IMR-90 (cell line): ENCODE data around the gene ASIC2. TPM values are rescaled to one million over a fixed set of nuclear protein-coding genes. Genes with fewer than 3 reads are reported as not detected.

ENCODE experiments used
- ATAC-seq: fragments of 200-7000 bp; cut with Tn5 transposase; 2 replicates; pipeline ENCODE4 v1.9.1; 2020; ENCODE audit warnings: low read depth, mild to moderate bottlenecking, moderate library complexity
- BruUV-seq: library from RNA; stranded (reverse); fragments of 400-500 nt; replicated peaks from 2 replicates; lab custom pipeline; 2021; lab: Mats Ljungman, UMichigan
- CTCF ChIA-PET: fragments of 300-600 bp; formaldehyde crosslinking; extraction: SDS; loops from one replicate; lab custom pipeline; 2021; ENCODE audit warnings: antibody characterized with exemption; lab: Yijun Ruan, JAX
- POLR2A ChIA-PET: fragments of 300-600 bp; sonication (Branson Sonifier 250); formaldehyde crosslinking; loops from one replicate; lab custom pipeline; 2022; ENCODE audit warnings: antibody characterized with exemption; ENCODE audit not compliant: unreplicated experiment; lab: Charles Lee
- DNase-seq: peaks from one replicate; pipeline ENCODE4 v3.0.0; 2013
- H2AFZ ChIP-seq: replicated peaks from 2 replicates; pipeline ENCODE3; 2013; ENCODE audit warnings: low read length, mild to moderate bottlenecking; ENCODE audit not compliant: poor library complexity
- H2AK5ac ChIP-seq: 2 replicates; pipeline ENCODE4 v1.6.1; 2013; ENCODE audit warnings: low read depth, low read length, inconsistent platforms
- H2AK9ac ChIP-seq: replicated peaks from 2 replicates; pipeline ENCODE3; 2013; ENCODE audit warnings: mild to moderate bottlenecking, low read depth, low read length, moderate library complexity; ENCODE audit not compliant: poor library complexity
- H2BK120ac ChIP-seq: 2 replicates; pipeline ENCODE4 v1.6.1; 2013; ENCODE audit warnings: low read depth, low read length, inconsistent platforms
- H2BK15ac ChIP-seq: 3 replicates; pipeline ENCODE4 v1.6.1; 2013; ENCODE audit warnings: low read depth, low read length, inconsistent platforms
- H2BK20ac ChIP-seq: 2 replicates; pipeline ENCODE4 v1.6.1; 2013; ENCODE audit warnings: low read depth, mild to moderate bottlenecking, inconsistent platforms, low read length, moderate library complexity
- H2BK5ac ChIP-seq: 2 replicates; pipeline ENCODE4 v1.6.1; 2013; ENCODE audit warnings: mild to moderate bottlenecking, low read depth, low read length, inconsistent platforms; ENCODE audit not compliant: poor library complexity, severe bottlenecking
- H3K14ac ChIP-seq: replicated peaks from 2 replicates; pipeline ENCODE4 v1.6.1; 2013; ENCODE audit warnings: low read depth, low read length, inconsistent platforms
- H3K18ac ChIP-seq: 2 replicates; pipeline ENCODE4 v1.6.1; 2013; ENCODE audit warnings: low read depth, low read length, control low read depth
- H3K23ac ChIP-seq: 2 replicates; pipeline ENCODE4 v1.6.1; 2013; ENCODE audit warnings: low read depth, low read length, inconsistent platforms
- H3K27ac ChIP-seq: 2 replicates; pipeline ENCODE4 v1.5.1; 2013; ENCODE audit warnings: mild to moderate bottlenecking, control low read depth, low read length; ENCODE audit not compliant: insufficient read depth
- H3K27me3 ChIP-seq: 2 replicates; pipeline ENCODE4 v1.6.1; 2013; ENCODE audit warnings: low read length; ENCODE audit not compliant: control insufficient read depth, insufficient read depth
- H3K36me3 ChIP-seq: 2 replicates; pipeline ENCODE4 v1.6.1; 2013; ENCODE audit warnings: low read length, mixed read lengths; ENCODE audit not compliant: control insufficient read depth, insufficient read depth
- H3K4ac ChIP-seq: 2 replicates; pipeline ENCODE4 v1.6.1; 2013; ENCODE audit warnings: low read depth, low read length, inconsistent platforms
- H3K4me1 ChIP-seq: 2 replicates; pipeline ENCODE4 v1.6.1; 2013; ENCODE audit warnings: low read length, mixed read lengths; ENCODE audit not compliant: control insufficient read depth, insufficient read depth
- H3K4me2 ChIP-seq: 2 replicates; pipeline ENCODE4 v1.6.1; 2013; ENCODE audit warnings: low read depth, mild to moderate bottlenecking, control low read depth, low read length, moderate library complexity
- H3K4me3 ChIP-seq: 2 replicates; pipeline ENCODE4 v1.5.1; 2013; ENCODE audit warnings: low read depth, mild to moderate bottlenecking, control low read depth, low read length, moderate library complexity; ENCODE audit not compliant: insufficient read depth
- H3K56ac ChIP-seq: 2 replicates; pipeline ENCODE4 v1.6.1; 2013; ENCODE audit warnings: low read length, inconsistent platforms; ENCODE audit not compliant: insufficient read depth; ENCODE audit errors: extremely low read depth
- H3K79me1 ChIP-seq, 2 experiments: 2 replicates each; pipeline ENCODE4 v1.6.1; 2013; ENCODE audit warnings: low read length in 2 of 2, inconsistent platforms in 1 of 2, low read depth in 1 of 2
- H3K9ac ChIP-seq: 2 replicates; pipeline ENCODE4 v1.6.1; 2013; ENCODE audit warnings: low read depth, low read length, control low read depth
- H3K9me1 ChIP-seq: 2 replicates; pipeline ENCODE4 v1.6.1; 2013; ENCODE audit warnings: low read length, inconsistent platforms; ENCODE audit not compliant: insufficient read depth
- H3K9me3 ChIP-seq: 2 replicates; pipeline ENCODE4 v1.6.1; 2013; ENCODE audit warnings: low read length; ENCODE audit not compliant: control insufficient read depth, insufficient read depth
- H4K20me1 ChIP-seq: 2 replicates; pipeline ENCODE4 v1.6.1; 2013; ENCODE audit warnings: low read length, inconsistent platforms; ENCODE audit not compliant: insufficient read depth
- H4K5ac ChIP-seq: 2 replicates; pipeline ENCODE4 v1.6.1; 2013; ENCODE audit warnings: mild to moderate bottlenecking, low read depth, low read length, control low read depth
- H4K8ac ChIP-seq, 2 experiments: 2 replicates each; pipeline ENCODE4 v1.6.1; 2013; ENCODE audit warnings: low read depth in 2 of 2, low read length in 2 of 2, control low read depth in 1 of 2, inconsistent platforms in 1 of 2
- H4K91ac ChIP-seq: 2 replicates; pipeline ENCODE4 v1.6.1; 2013; ENCODE audit warnings: low read depth, low read length, inconsistent platforms; ENCODE audit not compliant: insufficient read depth
- BHLHE40 ChIP-seq: fragments of 150-350 bp; IDR thresholded peaks from 2 replicates; pipeline ENCODE4 v1.6.1; 2016; ENCODE audit warnings: mild to moderate bottlenecking, low read depth, low read length
- CEBPB ChIP-seq: IDR thresholded peaks from 2 replicates; pipeline ENCODE4 v1.6.1; 2012; ENCODE audit warnings: low read depth, low read length, improper control_type of control experiment
- CHD1 ChIP-seq: IDR thresholded peaks from 2 replicates; pipeline ENCODE4 v1.6.1; 2012; ENCODE audit warnings: low read depth, low read length, improper control_type of control experiment
- CTCF ChIP-seq: conservative IDR thresholded peaks from 2 replicates; pipeline ENCODE4 v1.5.1; 2012; ENCODE audit warnings: mild to moderate bottlenecking, low read depth, low read length, improper control_type of control experiment
- ELK1 ChIP-seq: fragments of 150-350 bp; IDR thresholded peaks from 2 replicates; pipeline ENCODE4 v1.6.1; 2016; ENCODE audit warnings: low read depth, mild to moderate bottlenecking, low read length, moderate library complexity, borderline replicate concordance
- FOS ChIP-seq: fragments of 150-350 bp; IDR thresholded peaks from 2 replicates; pipeline ENCODE4 v1.6.1; 2016; ENCODE audit warnings: low read depth, low read length
- MAFK ChIP-seq: IDR thresholded peaks from 2 replicates; pipeline ENCODE4 v1.6.1; 2012; ENCODE audit warnings: low read depth, low read length, improper control_type of control experiment
- MAZ ChIP-seq: IDR thresholded peaks from 2 replicates; pipeline ENCODE4 v1.6.1; 2012; ENCODE audit warnings: low read depth, mild to moderate bottlenecking, low read length, improper control_type of control experiment, moderate library complexity, borderline replicate concordance
- MXI1 ChIP-seq: IDR thresholded peaks from 2 replicates; pipeline ENCODE4 v1.6.1; 2012; ENCODE audit warnings: low read depth, mild to moderate bottlenecking, low read length, moderate library complexity, borderline replicate concordance
- NFE2L2 ChIP-seq: fragments of 150-350 bp; IDR thresholded peaks from 2 replicates; pipeline ENCODE4 v1.6.1; 2016; ENCODE audit warnings: low read depth, mild to moderate bottlenecking, low read length
- POLR2A ChIP-seq: IDR thresholded peaks from 2 replicates; pipeline ENCODE4 v1.6.1; 2012; ENCODE audit warnings: mild to moderate bottlenecking, low read depth, low read length
- RAD21 ChIP-seq: IDR thresholded peaks from 2 replicates; pipeline ENCODE4 v1.6.1; 2012; ENCODE audit warnings: low read length, improper control_type of control experiment
- RCOR1 ChIP-seq: IDR thresholded peaks from 2 replicates; pipeline ENCODE4 v1.6.1; 2012; ENCODE audit warnings: mild to moderate bottlenecking, low read length, improper control_type of control experiment; ENCODE audit not compliant: insufficient replicate concordance
- RFX5 ChIP-seq: IDR thresholded peaks from 2 replicates; pipeline ENCODE4 v1.8.0; 2012; ENCODE audit warnings: low read depth, mild to moderate bottlenecking, low read length, moderate library complexity
- SMC3 ChIP-seq: fragments of 150-350 bp; IDR thresholded peaks from 2 replicates; pipeline ENCODE4 v1.6.1; 2016; ENCODE audit warnings: low read depth, mild to moderate bottlenecking, antibody characterized with exemption, low read length, moderate library complexity
- USF2 ChIP-seq: fragments of 150-350 bp; IDR thresholded peaks from 2 replicates; pipeline ENCODE4 v1.6.1; 2017; ENCODE audit warnings: mild to moderate bottlenecking, antibody characterized with exemption, low read length, low read depth
- WGBS, 2 experiments: methylation state at CpG; one replicate each; pipeline versions ENCODE4 v1.1.5 to v1.1.7; 2013; ENCODE audit warnings: missing lambda C conversion rate in 2 of 2; ENCODE audit not compliant: insufficient read length in 1 of 2; ENCODE audit errors: extremely low coverage in 2 of 2; 5-methylcytosine and 5-hydroxymethylcytosine counted together
- dilution Hi-C: fragments of 300-500 bp; cut with HindIII; formaldehyde crosslinking; loops from one replicate; pipeline ENCODE4 v1.14.3; 2018; ENCODE audit warnings: low sequenced_read_pairs; ENCODE audit not compliant: unreplicated experiment
- in situ Hi-C: fragments of 300-500 bp; cut with MboI; formaldehyde crosslinking; loops from 3 replicates; pipeline ENCODE4 v1.14.3; 2019; ENCODE audit warnings: low sequenced_read_pairs, inconsistent platforms, mixed read lengths
- intact Hi-C: fragments of 100-400 bp; cut with micrococcal nuclease; formaldehyde crosslinking; loops from 2 replicates; pipeline ENCODE4 v1.10.0; 2022
- polyA plus RNA-seq, 3 experiments: library from polyadenylated mRNA; depleted of rRNA; stranded (reverse); fragments of >200 nt; gene quantifications; 2 replicates each; pipeline ENCODE4 v1.2.3, GENCODE V29; 2012; ENCODE audit warnings: low replicate concordance in 1 of 3
- total RNA-seq: library from RNA; depleted of rRNA; stranded (reverse); fragments of >200 nt; gene quantifications from 2 replicates; pipeline ENCODE4 v1.2.3, GENCODE V29; 2012

Gene ASIC2
- total and polyA plus RNA-seq, 2 of the 4 experiments (the other 2 are of a cell fraction): under 0.01 to 0.15 TPM

- H3K9ac ChIP-seq: no peak overlapping the region
- no peak overlapping the region for H4K91ac ChIP-seq
- intact Hi-C loops: no loop called here
- no peaks in the 10 kb centered on the region for H3K79me1 ChIP-seq
- no peak overlapping the region for H3K4ac ChIP-seq
- no peak overlapping the region for H3K4me2 ChIP-seq
- H4K8ac ChIP-seq: no peak overlapping the region
- H3K18ac ChIP-seq: no peak overlapping the region
- no peak overlapping the region for H2BK5ac ChIP-seq
- H3K56ac ChIP-seq: no peak overlapping the region
- BruUV-seq: no TSS peak
- H2BK20ac ChIP-seq: no peak overlapping the region
- CTCF ChIA-PET: no interaction called here
- H2BK15ac ChIP-seq: no peak overlapping the region
- H3K27ac ChIP-seq: no peak overlapping the region
- H3K9me1 ChIP-seq: no peaks in the 10 kb centered on the region
- dilution Hi-C loops: no loop called here
- H4K20me1 ChIP-seq: no peaks in the 10 kb centered on the region
- no peak overlapping the region for H2AK5ac ChIP-seq
- H3K23ac ChIP-seq: no peak overlapping the region
- H3K27me3 ChIP-seq: no peaks in the 10 kb centered on the region
- WGBS, 2 experiments: 40% methylated on average over 2 of the region's 5 CpGs; no CpG with 5 or more reads in 1 of the 2 experiments
- H3K4me1 ChIP-seq: no peaks in the 10 kb centered on the region
- no peak overlapping the region for H4K5ac ChIP-seq
- DNase-seq: no peak
- no peak overlapping the region for H2AK9ac ChIP-seq
- H3K9me3 ChIP-seq: no peaks in the 10 kb centered on the region
- no peak for TF ChIP-seq NFE2L2
- TF ChIP-seq MAFK: no peak
- no peak for TF ChIP-seq FOS
- TF ChIP-seq USF2: no peak
- TF ChIP-seq POLR2A: no peak
- TF ChIP-seq RCOR1: no peak
- no peak for TF ChIP-seq BHLHE40
- no peak for TF ChIP-seq ELK1
- no peak for TF ChIP-seq CHD1
- no peak for TF ChIP-seq RFX5
- no peak for TF ChIP-seq MXI1
- no peak for TF ChIP-seq SMC3
- TF ChIP-seq CEBPB: no peak
- no peak for TF ChIP-seq RAD21
- TF ChIP-seq MAZ: no peak
- TF ChIP-seq CTCF: no peak
- no peaks in the 10 kb centered on the region for H3K36me3 ChIP-seq
- H3K4me3 ChIP-seq: no peak overlapping the region
- ATAC-seq: 0 out of 2 replicates have a peak, but pooled peaks have one; percentile 33
- no peak overlapping the region for H3K14ac ChIP-seq
- no peak overlapping the region for H2BK120ac ChIP-seq
- no peak overlapping the region for H2AFZ ChIP-seq
- POLR2A ChIA-PET: no interaction called here
- in situ Hi-C loops: no loop called here
These were observed 183.6 kb downstream of the ASIC2 start for GRCh38 chr17:33109336-33110072.
